GM12892 (cell line): Measurements from ENCODE around the gene ISOC2.

Experiments used
- POLR2A ChIP-seq: IDR thresholded peaks from 2 replicates; pipeline ENCODE4 v1.6.1; 2011; ENCODE audit warnings: low read depth, low read length, control low read depth
- POLR2AphosphoS5 ChIP-seq: IDR thresholded peaks from 2 replicates; pipeline ENCODE4 v1.6.1; 2011; ENCODE audit warnings: low read depth, low read length, control low read depth
- TAF1 ChIP-seq: IDR thresholded peaks from 2 replicates; pipeline ENCODE4 v1.6.1; 2011; ENCODE audit warnings: low read depth, mild to moderate bottlenecking, control low read depth, low read length, borderline replicate concordance

DNA sequence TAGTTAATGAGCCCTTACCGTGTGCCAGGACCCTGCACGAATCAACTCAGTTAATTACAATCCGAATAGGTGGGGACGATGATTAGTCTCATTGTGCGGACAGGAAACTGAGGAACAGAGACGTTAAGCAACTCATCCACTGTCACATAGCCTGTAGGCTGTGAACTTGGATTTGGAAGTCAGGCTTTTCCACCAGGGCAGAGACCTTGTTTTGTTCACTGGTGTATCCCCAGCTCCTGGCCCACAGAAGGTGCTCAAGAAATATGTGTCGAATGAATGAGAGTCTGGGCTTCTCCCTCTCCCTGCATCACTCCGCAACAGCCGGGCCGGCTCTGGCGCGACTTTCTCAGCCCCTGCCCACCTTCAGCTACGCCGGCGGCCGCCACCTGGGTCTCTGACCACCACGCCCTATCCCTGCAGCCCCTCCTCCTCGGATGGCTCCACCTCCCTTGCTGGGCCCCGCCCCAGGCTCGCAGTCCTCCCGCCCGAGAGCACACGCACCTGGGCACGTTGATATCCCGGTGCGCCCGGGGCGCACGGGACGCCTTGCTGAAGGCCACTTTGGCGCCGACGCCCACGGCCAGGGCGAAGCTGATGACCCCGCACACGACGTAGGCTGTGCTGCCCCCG lies 19.6 kb downstream of the ISOC2 start:
- TF ChIP-seq POLR2A, result no peak
- TF ChIP-seq POLR2AphosphoS5, result no peak
- no peak for TF ChIP-seq TAF1
